GM19438 (cell line): ENCODE data around the gene BCAT1.
A peak's percentile ranks its signal among the peaks of the same experiment; 100 is the strongest.
"Not testable (repeated sequence)": the region's sequence is repeated elsewhere in the genome, so short reads cannot be mapped to it uniquely, and the experiment has no call there.

ENCODE experiments used
- ATAC-seq: cut with Tn5 transposase; IDR thresholded peaks from one replicate; pipeline ENCODE4 v1.9.1; 2021; ENCODE audit warnings: low read depth; ENCODE audit not compliant: unreplicated experiment

The BCAT1 gene

DNA sequence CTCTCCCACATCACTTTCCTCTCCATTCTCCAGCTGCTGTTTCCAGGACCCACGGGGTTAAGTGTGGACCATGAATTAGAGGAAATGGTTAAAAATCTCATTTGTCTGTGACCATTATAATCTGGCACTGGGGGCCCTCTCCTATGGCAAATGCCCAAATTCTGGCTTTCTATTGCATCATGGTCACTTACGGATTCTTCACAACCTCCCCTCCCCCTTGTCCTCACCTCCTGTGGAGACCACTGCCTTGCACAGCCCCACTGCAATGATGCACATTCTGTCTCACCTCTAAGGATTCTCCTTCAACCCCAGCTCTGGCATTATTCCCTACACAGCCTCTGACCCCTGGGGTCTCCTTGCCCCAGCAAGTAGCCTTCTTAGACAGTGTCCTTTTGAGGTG is 18.9 kb downstream of the BCAT1 start:
- no peak for ATAC-seq

DNA sequence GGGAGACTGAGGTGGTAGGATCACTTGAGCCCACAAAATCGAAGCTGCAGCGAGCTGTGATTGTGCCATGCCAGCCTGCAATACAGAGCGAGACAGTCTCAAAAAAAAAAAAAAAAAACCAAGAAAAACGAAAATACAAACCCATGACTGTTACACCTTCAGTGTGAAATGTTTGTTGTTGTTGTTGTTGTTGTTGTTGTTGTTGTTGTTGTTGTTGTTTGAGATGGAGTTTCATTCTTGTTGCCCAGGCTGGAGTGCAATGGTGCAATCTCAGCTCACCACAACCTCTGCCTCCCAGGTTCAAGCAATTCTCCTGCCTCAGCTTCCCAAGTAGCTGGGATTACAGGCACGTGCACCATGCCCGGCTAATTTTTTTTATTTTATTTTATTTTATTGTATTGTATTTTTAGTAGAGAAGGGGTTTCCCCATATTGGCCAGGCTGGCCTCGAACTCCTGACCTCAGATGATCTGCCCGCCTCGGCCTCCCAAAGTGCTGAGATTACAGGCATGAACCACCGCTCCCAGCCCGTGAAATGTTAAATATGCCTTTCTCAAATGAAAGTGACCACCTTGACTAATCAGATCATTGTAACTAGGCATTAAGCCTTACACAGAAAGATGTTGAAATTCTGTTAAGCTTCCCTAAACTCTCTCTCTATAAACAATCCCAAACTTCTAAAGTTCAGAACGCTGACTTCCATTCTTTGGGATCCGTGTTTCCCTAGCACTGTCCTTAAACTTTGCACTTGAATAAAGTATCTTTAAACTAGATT is 20.2 kb downstream of the BCAT1 start:
- not testable (repeated sequence) for ATAC-seq

DNA sequence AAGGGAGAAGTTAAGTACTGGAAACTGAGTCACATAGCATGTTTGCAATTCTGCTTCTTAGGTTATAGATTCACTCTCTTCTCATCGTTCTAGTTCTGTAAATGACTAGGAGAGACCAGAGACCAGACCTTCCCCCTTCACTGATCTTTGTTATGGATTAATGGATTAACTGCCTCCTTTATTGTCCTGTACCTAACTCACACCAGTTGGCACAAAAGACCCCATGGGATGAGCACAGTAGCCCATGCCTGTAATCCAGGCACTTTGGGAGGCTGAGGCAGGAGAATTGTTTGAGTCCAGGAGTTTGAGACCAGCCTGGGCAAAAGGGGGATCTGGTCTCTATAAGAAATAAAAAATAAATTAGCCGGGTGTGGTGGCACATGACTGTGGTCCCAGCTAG is 20.8 kb downstream of the BCAT1 start:
- no peak for ATAC-seq

DNA sequence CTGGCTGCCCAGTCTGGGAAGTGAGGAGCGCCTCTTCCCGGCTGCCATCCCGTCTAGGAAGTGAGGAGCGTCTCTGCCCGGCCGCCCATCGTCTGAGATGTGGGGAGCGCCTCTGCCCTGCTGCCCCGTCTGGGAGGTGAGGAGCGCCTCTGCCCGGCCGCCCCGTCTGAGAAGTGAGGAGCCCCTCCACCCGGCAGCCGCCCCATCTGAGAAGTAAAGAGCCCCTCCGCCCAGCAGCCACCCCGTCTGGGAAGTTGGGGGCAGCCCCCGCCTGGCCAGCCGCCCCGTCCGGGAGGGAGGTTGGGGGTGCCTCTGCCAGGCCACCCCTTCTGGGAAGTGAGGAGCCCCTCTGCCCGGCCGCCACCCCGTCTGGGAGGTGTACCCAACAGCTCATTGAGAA is 22.8 kb downstream of the BCAT1 start:
- ATAC-seq, result not testable (repeated sequence)

DNA sequence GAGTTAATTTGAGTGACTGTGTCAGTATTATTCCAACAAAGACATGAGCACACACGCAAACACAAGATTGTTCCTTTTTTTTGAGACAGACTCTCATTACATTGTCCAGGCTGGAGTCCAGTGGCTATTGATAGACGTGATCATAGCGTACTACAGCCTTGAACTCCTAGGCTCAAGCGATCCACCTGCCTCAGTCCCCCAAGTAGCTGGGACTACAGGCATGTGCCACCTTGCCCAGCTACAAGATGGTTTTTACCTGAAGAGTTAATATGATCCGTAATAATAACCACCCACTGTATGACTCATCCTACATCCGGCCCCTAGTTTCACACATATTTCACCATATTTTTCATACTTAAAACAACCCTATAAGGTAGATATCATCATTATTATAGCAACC is 26.8 kb downstream of the BCAT1 start:
- ATAC-seq, result peak; percentile 56

DNA sequence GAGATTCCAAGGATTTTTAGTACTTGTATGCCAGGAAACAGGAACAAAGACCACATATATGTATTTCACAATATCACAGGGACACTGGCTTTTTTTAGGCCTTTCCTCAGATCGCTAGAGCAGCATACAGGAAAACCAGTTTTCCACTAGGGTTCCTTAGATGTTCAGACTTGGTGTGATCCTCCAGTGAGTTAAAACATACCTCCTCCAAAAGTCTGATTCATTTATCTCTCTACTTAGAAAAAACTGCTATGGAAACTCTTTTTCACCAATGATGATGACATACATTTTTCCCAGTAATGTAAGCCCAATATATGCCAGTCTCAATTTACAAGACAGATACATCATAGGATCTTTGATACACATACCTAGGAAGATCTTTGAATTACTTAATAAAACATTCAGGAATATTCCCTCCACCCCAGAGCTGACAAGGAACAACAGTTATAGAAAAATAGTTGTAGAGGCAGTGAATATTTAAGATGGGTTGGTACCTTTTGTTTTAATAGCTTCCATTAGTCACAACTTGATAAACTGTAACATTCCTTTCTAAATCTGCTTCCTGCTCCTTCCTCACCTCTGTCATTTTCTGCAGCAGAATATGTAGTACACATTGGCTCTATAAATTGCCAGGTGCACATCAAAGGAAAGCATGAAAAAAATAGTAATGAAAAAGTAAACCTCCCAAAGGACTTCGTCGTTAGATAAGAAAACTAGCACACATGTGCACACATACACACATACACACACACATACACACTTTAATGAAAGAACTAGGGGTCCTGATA is 27.5 kb downstream of the BCAT1 start:
- ATAC-seq, result no peak

DNA sequence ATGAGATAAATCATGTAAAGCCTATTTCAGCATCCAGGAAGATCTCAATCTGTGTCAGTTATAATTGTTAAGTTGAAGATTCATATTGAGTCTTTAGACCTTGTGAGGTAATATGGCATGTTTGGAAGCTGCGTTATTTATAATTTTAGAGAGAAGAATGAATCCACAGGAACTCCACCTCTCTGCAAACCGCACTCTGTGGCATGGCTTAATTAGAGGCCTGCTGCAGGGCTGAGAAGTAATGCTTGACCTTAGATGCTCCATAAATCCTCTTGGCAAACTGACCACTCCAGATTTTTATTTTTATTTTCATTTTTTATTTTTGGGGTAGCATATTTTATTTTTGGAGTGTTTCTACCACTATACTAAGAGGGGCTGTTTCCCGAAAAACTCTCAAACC is 28.8 kb downstream of the BCAT1 start:
- ATAC-seq, result no peak

DNA sequence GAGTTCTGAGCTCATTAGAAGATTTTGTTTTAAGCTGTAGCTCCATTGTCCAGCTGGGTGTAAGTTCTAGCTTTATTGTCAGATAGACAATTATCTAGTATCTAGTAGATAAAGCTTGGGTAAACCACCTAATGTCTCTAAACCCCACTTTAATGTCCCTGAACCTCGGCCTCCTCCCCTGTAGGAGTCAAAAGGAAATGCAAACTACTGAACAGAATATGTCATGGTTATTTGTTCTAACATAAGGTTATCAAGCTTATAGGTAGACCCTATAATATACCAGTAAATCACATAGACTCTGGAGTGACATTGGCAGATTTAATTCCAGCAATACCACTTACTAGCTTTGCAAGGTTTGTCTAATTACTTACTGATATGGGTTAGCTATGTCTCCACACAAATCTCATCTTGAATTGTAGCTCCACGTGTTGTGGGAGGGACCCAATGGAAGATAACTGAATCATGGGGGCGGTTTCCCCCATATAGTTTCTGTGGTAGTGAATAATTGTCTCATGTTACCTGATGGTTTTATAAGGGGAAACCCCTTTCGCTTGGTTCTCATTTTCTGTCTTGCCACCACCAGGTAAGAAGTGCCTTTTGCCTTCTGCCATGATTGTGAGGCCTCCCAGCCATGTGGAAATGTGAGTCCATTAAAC is 29.4 kb downstream of the BCAT1 start:
- no peak for ATAC-seq

DNA sequence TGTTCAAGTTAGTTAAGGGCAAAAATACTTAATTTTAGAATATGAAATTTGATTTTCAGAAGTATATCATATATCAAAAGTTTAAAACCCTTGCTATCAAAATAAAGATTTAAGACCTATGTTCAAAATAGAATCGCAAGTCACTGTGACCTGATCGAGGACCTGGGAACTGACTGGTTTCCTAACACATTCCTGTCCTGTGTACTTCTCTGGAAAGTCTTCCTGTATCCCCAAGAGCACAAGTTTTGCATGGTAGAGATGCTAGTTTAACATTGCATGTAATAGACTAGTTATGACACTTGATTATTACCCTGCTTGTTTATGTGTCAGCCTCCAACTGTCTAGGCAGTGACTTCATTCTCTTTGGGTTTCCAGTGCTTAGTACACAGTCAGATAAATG is 30.3 kb downstream of the BCAT1 start:
- no peak for ATAC-seq

DNA sequence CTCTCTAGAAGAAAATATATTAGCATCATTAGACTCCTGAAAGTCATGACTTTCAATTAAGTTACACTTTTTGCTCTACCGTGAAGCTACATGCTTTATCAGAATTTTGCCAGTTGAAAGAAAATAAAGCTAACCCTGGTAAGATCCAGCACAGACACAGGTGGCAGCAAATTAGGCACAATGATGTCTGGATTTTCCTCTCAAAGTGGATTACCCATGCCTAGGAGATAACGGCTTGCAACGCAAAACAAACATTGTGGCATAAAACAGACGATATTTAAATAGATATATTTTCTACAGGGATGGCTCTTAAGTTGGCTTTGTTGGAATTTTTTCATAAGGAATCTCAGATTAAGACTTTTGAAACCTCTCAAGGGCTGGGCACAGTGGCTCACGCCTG is 33.4 kb downstream of the BCAT1 start:
- no peak for ATAC-seq

DNA sequence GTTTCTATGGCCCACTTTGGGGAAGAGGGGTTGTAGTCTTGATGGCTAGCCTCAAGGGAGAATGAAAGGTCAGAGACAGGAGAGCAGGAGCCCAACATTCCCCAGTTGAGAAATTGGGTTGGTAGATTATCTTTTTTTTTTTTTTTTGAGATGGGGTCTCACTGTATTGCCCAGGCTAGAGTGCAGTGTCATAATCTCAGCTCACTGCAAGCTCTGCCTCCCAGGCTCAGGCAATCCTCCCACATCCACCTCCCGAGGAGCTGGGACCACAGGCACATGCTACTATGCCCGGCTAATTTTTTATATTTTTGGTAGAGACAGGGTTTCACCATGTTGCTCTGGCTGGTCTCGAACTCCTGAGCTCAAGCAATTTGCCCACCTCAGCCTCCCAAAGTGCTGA is 34.9 kb downstream of the BCAT1 start:
- ATAC-seq, result no peak

DNA sequence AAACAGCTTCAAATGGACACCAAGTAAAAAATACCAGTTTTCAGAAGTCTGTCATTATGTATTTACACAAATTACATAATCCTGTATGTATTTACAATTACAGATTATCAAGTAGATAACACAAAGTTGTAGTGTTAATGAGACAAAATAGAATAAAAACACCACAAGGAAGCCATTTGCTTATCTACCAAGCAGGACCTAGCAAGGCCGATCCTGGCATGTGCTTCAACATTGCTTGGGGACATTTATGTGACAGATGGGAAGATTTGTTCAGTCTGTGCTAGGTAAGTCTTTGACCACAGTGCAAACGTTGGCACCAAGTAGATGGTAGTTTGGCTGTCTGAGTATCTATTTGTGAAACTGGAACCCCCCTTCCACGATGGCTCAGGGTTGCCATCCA is 35.8 kb downstream of the BCAT1 start:
- no peak for ATAC-seq

DNA sequence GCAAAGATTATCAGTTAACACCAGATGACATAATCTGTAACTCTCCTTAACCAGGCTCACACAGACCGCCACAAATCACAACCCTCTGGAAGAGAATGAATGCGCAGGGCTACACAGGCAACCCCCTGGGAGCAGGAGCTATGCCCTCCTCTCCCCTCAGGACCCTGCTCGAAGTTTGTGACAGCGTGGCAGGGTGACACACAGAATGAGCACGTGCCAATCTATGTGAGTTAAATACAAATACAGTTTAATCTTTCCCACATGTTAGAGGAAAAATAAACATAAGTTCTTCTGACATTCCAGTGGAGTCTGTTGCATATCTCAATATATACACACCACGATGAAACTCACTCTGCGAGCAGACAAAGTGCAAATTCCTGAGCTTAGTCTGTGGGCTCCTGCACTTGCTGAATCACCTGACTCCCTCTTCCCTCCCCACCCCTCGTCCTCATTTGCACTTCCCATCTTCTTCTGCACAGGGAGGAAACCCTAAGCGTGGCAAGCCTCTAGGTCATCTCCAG is 37.6 kb downstream of the BCAT1 start:
- no peak for ATAC-seq

DNA sequence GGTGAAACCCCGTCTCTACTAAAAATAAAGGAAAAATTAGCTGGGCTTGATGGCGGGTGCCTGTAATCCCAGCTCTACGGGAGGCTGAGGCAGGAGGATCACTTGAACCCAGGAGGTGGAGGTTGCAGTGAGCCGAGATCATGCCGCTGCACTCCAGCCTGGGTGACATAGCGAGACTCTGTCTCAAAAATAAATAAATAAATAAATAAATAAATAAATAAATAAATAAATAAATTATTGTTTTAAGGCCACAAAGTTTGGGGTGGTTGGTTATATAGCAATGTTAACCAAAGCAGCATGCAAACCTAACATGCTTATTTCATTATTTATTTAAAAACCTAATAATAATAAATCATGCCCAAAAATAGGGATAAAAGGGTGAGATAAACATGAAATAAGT is 38.7 kb downstream of the BCAT1 start:
- not testable (repeated sequence) for ATAC-seq

DNA sequence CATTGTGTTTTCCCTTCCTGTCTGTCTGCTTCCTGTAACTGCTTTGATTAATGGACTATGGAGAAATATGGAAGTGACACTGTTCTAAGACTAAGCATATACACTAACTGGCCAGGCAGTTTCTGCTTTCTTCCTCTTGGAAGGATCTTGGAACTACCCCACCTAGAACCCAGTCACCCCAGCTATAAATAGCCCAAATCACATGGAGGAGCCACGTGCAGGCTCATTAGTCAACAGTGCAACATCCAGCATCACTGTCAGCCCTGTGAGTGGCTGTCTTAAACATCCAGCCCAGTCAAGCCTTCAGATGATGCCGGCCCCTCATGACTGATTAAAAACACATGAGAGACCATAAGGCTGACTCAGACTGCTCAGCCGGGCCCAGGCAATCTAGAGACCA is 39.2 kb downstream of the BCAT1 start:
- no peak for ATAC-seq

DNA sequence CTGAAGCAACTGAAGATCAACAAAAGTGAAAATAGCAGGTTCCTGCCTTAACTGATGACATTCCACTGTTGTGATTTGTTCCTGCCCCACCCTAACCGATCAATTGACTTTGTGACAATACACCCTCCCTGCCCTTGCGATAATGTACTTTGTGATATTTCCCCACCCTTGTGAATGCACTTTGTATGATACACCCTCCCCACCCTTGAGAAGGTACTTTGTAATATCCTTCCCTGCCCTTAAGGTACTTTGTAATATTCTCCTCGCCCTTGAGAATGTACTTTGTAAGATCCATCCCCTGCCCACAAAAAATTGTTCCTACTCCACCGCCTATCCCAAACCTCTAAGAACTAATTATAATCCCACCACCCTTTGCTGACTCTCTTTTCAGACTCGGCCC is 41.4 kb downstream of the BCAT1 start:
- ATAC-seq, result no peak

DNA sequence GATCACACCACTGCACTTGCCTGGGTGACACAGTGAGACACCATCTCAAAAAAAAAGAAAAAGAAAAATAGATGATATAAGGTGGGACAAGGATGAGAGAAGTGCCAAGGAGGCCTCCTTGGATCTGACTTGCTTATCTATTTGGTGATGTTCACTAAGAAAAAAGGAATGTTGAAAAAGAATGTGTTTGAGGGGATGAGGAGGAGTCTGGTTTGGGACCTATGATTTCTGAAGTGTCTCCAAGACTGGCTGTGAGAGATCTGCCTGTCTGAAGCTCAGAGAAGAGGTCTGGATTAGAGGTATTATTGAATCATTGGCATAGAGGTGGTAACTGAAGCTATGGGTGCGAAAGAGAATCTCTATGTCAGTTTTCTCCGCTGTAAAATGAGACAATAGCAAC is 42.8 kb downstream of the BCAT1 start:
- ATAC-seq, result no peak

DNA sequence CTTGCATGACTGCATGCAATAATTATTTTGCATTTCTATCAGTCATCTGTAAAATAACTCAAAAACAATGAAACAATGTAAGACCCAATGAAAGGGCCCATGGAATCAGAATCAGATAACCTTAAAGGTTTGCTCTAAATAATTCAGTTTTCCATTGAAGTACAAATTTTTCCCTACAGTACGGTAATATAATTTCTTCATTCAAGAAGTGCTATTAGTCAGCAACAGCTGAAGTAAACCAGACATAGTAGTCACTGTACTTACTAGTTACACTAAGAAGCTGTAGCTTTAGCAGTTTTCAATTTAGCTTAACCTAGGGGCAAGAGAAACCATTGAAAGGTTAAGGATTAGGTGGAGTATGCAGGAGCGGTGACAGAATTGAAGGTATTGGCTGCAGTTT is 43.5 kb downstream of the BCAT1 start:
- no peak for ATAC-seq

DNA sequence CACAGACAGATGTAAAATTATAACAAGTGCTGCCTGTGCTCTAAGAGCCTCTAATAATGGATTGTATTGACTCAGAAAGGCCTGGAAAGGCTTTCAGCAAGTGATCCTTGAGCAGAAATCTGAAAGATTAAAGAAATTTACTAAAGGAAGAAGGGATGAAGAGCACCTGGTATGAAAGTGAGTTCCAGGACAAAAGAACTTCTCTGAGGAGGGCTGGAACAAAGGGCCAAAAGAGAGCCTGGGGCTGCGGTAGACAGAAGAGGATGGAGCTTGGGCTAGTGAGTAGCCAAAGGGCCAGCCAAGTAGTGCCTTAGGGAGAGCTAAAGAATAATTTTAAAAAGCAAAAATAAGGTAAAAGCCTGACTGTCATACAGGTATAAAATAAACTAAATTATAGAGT is 44.0 kb downstream of the BCAT1 start:
- ATAC-seq, result no peak

DNA sequence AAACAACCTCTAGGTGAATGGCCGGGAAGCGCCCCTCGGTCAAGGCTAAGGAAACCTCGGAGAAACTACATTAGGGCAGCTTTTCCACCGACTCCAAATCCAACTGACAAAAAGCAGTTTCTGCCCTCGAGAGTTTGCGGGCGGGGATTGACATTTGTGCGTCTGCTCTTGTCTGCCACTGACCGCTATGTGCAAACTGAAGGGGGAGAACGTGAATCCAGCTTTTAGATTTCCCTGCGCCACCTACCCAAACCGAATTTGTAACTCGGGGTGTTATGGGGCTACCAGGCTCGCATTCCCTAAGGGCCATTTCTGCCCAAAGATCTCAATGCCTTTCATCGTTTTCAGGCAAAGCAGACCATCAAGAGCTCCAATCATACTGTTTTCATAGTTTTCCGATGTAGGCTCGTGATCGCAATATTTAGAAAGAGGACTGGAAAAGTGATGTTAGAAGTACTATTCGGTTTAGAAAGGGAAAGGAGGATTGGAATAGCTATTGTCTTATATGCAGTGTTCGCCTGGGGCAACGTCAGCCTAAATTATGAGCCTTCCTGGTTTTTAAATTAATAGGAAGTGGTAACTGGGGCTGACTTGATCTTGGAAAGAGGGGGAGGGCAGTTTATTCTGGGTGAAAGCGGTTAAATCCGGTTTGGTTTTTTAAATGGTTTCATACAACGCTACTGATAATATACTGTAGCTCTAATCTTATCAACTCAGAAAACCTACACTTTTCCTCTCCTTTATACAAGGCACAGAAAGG is 45.4 kb downstream of the BCAT1 start:
- no peak for ATAC-seq
